Measurements from ENCODE around the gene PTPN2.

PTPN2 gene

GRCh38 chr18:12883684-12884405 lies at the start of gene PTPN2:
TSS of gene PTPN2 (minus strand) at chr18:12884237. CDS start at chr18:12884141, 96 bp downstream.
- peak within 1 kb of the TSS; percentile 90 for H3K4me3 Mint-ChIP-seq
- peak within 1 kb of the TSS; percentile 95 for H3K27ac Mint-ChIP-seq
- H3K4me1 Mint-ChIP-seq = peaks cover 47% of the 10 kb centered on the region
- no peak for TF ChIP-seq CTCF (IDR thresholded peaks at IDR 0.05)
- H3K9me3 Mint-ChIP-seq = peaks cover 12% of the 10 kb centered on the region
- DNase-seq = peak; percentile 90
- peaks cover 16% of the 10 kb centered on the region for H3K27me3 Mint-ChIP-seq (ENCODE audit: low read depth, poor library complexity)
- peaks cover 26% of the 10 kb centered on the region for H3K36me3 Mint-ChIP-seq (ENCODE audit: low read depth)

- H3K27ac Mint-ChIP-seq = no peak overlapping the region
- H3K4me3 Mint-ChIP-seq = no peak overlapping the region
- TF ChIP-seq CTCF (IDR thresholded peaks at IDR 0.05) = no peak
- H3K27me3 Mint-ChIP-seq (ENCODE audit: low read depth, poor library complexity) = peaks cover 10% of the 10 kb centered on the region
- H3K4me1 Mint-ChIP-seq = peaks cover 5% of the 10 kb centered on the region
- DNase-seq = no peak
- no peaks in the 10 kb centered on the region for H3K9me3 Mint-ChIP-seq
- no peaks in the 10 kb centered on the region for H3K36me3 Mint-ChIP-seq (ENCODE audit: low read depth)
These were observed 49.3 kb upstream of the PTPN2 start for GRCh38 chr18:12933327-12933726.

- Mint-ChIP-seq H3K27me3 (ENCODE audit: low read depth, poor library complexity) (no peaks in the 10 kb centered on the region), H3K4me3 (no peak overlapping the region), H3K27ac (no peak overlapping the region), H3K4me1 (peaks cover 5% of the 10 kb centered on the region), H3K36me3 (ENCODE audit: low read depth) (no peaks in the 10 kb centered on the region), H3K9me3 (no peaks in the 10 kb centered on the region)
- no peak for DNase-seq
- TF ChIP-seq CTCF (IDR thresholded peaks at IDR 0.05) = no peak
These were observed 46.9 kb upstream of the PTPN2 start for GRCh38 chr18:12930908-12931307.

- Mint-ChIP-seq H3K4me1 (peaks cover 5% of the 10 kb centered on the region), H3K27ac (peak overlapping the region; percentile 51), H3K9me3 (no peaks in the 10 kb centered on the region), H3K36me3 (ENCODE audit: low read depth) (no peaks in the 10 kb centered on the region), H3K27me3 (ENCODE audit: low read depth, poor library complexity) (no peaks in the 10 kb centered on the region), H3K4me3 (no peak overlapping the region)
- no peak for TF ChIP-seq CTCF (IDR thresholded peaks at IDR 0.05)
- no peak for DNase-seq
These were observed 46.3 kb upstream of the PTPN2 start for GRCh38 chr18:12930376-12930775.

- Mint-ChIP-seq H3K36me3 (ENCODE audit: low read depth) (no peaks in the 10 kb centered on the region), H3K4me1 (peaks cover 3% of the 10 kb centered on the region), H3K27me3 (ENCODE audit: low read depth, poor library complexity) (no peaks in the 10 kb centered on the region), H3K9me3 (no peaks in the 10 kb centered on the region), H3K4me3 (no peak overlapping the region), H3K27ac (no peak overlapping the region)
- no peak for TF ChIP-seq CTCF (IDR thresholded peaks at IDR 0.05)
- no peak for DNase-seq
These were observed 45.5 kb upstream of the PTPN2 start for GRCh38 chr18:12929477-12930083.

- Mint-ChIP-seq H3K36me3 (ENCODE audit: low read depth) (no peaks in the 10 kb centered on the region), H3K4me1 (no peaks in the 10 kb centered on the region), H3K9me3 (no peaks in the 10 kb centered on the region), H3K4me3 (no peak overlapping the region), H3K27ac (no peak overlapping the region), H3K27me3 (ENCODE audit: low read depth, poor library complexity) (no peaks in the 10 kb centered on the region)
- TF ChIP-seq CTCF (IDR thresholded peaks at IDR 0.05) = no peak
- no peak for DNase-seq
These were observed 44.6 kb upstream of the PTPN2 start for GRCh38 chr18:12928641-12929040.

Data from nephron progenitor cell (in vitro differentiated cells).